GM12891 (cell line): ENCODE measurements around the gene SLC9C1.

Experiments used
- POLR2A ChIP-seq: IDR thresholded peaks from 2 replicates; pipeline ENCODE4 v1.6.1; 2011; ENCODE audit warnings: low read depth, low read length, control low read depth
- POLR2AphosphoS5 ChIP-seq: IDR thresholded peaks from 2 replicates; pipeline ENCODE4 v1.6.1; 2011; ENCODE audit warnings: low read depth, low read length, control low read depth

DNA sequence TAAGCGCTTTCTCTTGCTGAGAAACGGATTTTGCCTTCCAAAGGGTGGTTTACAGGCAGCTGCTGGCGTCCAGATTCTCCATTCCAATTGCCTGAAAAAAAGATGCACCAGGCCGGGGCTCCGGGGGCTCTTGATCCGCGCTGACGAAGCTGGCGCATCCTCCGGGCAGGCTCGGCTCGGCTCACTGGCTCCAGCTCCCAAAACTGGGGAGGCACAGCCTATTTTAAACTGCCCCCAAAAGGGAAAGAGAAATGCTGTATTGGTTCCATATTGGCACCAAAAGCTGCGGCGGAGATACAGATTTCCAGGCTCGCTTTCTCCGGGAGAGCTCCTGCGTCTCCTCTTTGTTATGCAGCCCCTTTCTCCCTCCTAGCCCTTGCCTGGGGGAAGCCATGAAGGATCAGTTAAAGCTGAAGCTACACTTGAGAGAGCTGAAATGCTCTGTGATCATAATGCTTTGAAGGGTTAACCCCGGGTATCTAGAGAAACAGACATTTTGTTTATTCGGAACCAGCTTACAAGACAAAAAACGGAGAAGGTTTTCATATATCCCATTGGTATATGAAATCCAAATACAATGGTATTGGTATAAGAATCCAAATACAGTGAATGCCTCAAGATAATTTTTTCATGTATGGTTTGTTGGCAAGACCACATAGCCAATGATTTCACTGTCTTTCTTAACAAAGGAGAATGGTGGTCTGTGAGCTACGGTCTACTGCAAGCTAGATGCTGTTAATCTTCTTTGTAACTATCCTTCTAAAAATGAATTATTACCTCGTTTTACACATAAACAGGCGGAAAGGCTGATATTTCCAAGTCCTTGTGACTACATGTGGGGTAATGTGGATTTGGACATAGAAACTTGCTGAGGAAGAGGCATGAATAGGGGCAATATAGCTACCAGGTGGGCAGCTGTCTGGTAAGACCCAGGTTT, 39.6 kb upstream of the SLC9C1 start:
- no peak; the same call in 1 of the 2 replicates for TF ChIP-seq POLR2A
- no peak for TF ChIP-seq POLR2AphosphoS5
